Breast epithelium (tissue), 4 donors: Measurements from ENCODE around the gene RFX1. TPM values are rescaled to one million over a fixed set of nuclear protein-coding genes. Genes with fewer than 3 reads are reported as not detected.
A peak's percentile ranks its signal among the peaks of the same experiment; 100 is the strongest.

Experiments
- DNase-seq, 2 donors: peaks; one replicate each; pipeline ENCODE4 v3.0.0-alpha.2; 2019; ENCODE audit warnings: low spot score in 2 of 2
- H3K27ac ChIP-seq, 2 donors: fragments of 200-600 bp; sonication (generic) in 1 of 2; one replicate each; pipeline ENCODE4 v1.5.1; 2016 to 2019; ENCODE audit warnings: mild to moderate bottlenecking in 1 of 2
- H3K27me3 ChIP-seq, 2 donors: fragments of 200-600 bp; sonication (generic) in 1 of 2; one replicate each; pipeline versions ENCODE4 v1.5.1 to v1.6.0; 2017 to 2019; ENCODE audit warnings: control low read depth in 1 of 2, mild to moderate bottlenecking in 1 of 2
- H3K36me3 ChIP-seq: fragments of 200-600 bp; one replicate; pipeline ENCODE4 v1.5.1; 2019
- H3K4me1 ChIP-seq, 2 donors: fragments of 200-600 bp; sonication (generic); one replicate each; pipeline ENCODE4 v1.5.1; 2016 to 2019; ENCODE audit warnings: control low read depth in 1 of 2
- H3K4me3 ChIP-seq, 3 donors: fragments of 200-600 bp; sonication (generic); 1 replicate in 2 of 3; 2 replicates in 1 of 3; pipeline ENCODE4 v1.5.1; 2016 to 2019; ENCODE audit warnings: mild to moderate bottlenecking in 3 of 3, moderate library complexity in 2 of 3
- H3K9me3 ChIP-seq, 2 donors: fragments of 200-600 bp; sonication (generic) in 1 of 2; one replicate each; pipeline ENCODE4 v1.5.1; 2016 to 2019; ENCODE audit warnings: control low read depth in 1 of 2
- CTCF ChIP-seq, 3 donors: fragments of 450-650 bp; IDR thresholded peaks; one replicate each; pipeline ENCODE4 v1.5.1; 2016 to 2017; ENCODE audit warnings: antibody characterized with exemption in 3 of 3, mild to moderate bottlenecking in 3 of 3, moderate library complexity in 3 of 3
- POLR2A ChIP-seq: fragments of 450-650 bp; IDR thresholded peaks from one replicate; pipeline ENCODE4 v1.6.1; 2016; ENCODE audit warnings: antibody characterized with exemption, mild to moderate bottlenecking, moderate library complexity
- POLR2AphosphoS5 ChIP-seq, 3 donors: sonication (generic); formaldehyde crosslinking; IDR thresholded peaks; one replicate each; pipeline ENCODE4 v1.6.1; 2017; ENCODE audit warnings: antibody characterized with exemption in 3 of 3
- intact Hi-C: fragments of 100-400 bp; cut with DNase I; formaldehyde crosslinking; loops from one replicate; pipeline ENCODE4 v1.15.1; 2023; ENCODE audit warnings: low total_unique reads
- total RNA-seq, 3 donors: library from RNA; depleted of rRNA; stranded (reverse); fragments of >200 nt; gene quantifications; one replicate each; pipeline ENCODE4 v1.1.0, GENCODE V29; 2016

RFX1 gene
- total RNA-seq, 3 donors from 2014 or later, result 2.6 to 3.7 (median 3.6) TPM

GRCh38 chr19:14019100-14019499 lies 13.0 kb upstream of the RFX1 start:
- no peaks in the 10 kb centered on the region for H3K27me3 ChIP-seq
- intact Hi-C loops, result no loop called here
- DNase-seq, result no peak
- no peaks in the 10 kb centered on the region for H3K36me3 ChIP-seq
- H3K4me3 ChIP-seq, result no peak overlapping the region
- no peak overlapping the region for H3K27ac ChIP-seq
- TF ChIP-seq POLR2AphosphoS5 (IDR thresholded peaks at IDR 0.05), result no peak
- no peak for TF ChIP-seq CTCF (IDR thresholded peaks at IDR 0.05)
- no peaks in the 10 kb centered on the region for H3K9me3 ChIP-seq
- no peaks in the 10 kb centered on the region for H3K4me1 ChIP-seq

GRCh38 chr19:14015524-14016035 lies 9.5 kb upstream of the RFX1 start:
- no peak for DNase-seq
- no peak for TF ChIP-seq POLR2AphosphoS5 (IDR thresholded peaks at IDR 0.05)
- TF ChIP-seq POLR2A, result no peak
- no peak for TF ChIP-seq CTCF (IDR thresholded peaks at IDR 0.05)
- Histone ChIP-seq H3K27me3 (no peaks in the 10 kb centered on the region), H3K4me3 (no peak overlapping the region), H3K4me1 (no peaks in the 10 kb centered on the region), H3K27ac (no peak overlapping the region), H3K36me3 (no peaks in the 10 kb centered on the region), H3K9me3 (no peaks in the 10 kb centered on the region)
- intact Hi-C loops, result no loop called here

GRCh38 chr19:14012378-14012915 lies 6.3 kb upstream of the RFX1 start:
- Histone ChIP-seq H3K9me3 (no peaks in the 10 kb centered on the region), H3K4me1 (no peaks in the 10 kb centered on the region), H3K36me3 (no peaks in the 10 kb centered on the region), H3K4me3 (no peak overlapping the region), H3K27me3 (no peaks in the 10 kb centered on the region), H3K27ac (no peak overlapping the region)
- no peak for DNase-seq
- TF ChIP-seq CTCF (IDR thresholded peaks at IDR 0.05) (no peak), POLR2A (no peak), POLR2AphosphoS5 (IDR thresholded peaks at IDR 0.05) (no peak)
- intact Hi-C loops, result no loop called here

- peak overlapping the region; percentile 99 to 100 for H3K27ac ChIP-seq
- DNase-seq, result peak in 1 of 2 donors; percentile 84
- intact Hi-C loops, result no loop called here
- H3K27me3 ChIP-seq, result no peaks in the 10 kb centered on the region
- H3K9me3 ChIP-seq, result no peaks in the 10 kb centered on the region
- H3K36me3 ChIP-seq, result no peaks in the 10 kb centered on the region
- peaks cover 0 to 21% of the 10 kb centered on the region in 2 donors for H3K4me1 ChIP-seq
- peak overlapping the region; percentile 76 to 88 (median 78) for H3K4me3 ChIP-seq
- peak; percentile 93 to 95 (median 95) for TF ChIP-seq POLR2AphosphoS5 (IDR thresholded peaks at IDR 0.05)
- no peak for TF ChIP-seq CTCF (IDR thresholded peaks at IDR 0.05)
- peak; percentile 26 for TF ChIP-seq POLR2A
These were observed 844 bp upstream of the RFX1 start for GRCh38 chr19:14006766-14007562.
